HG03521 (cell line): ENCODE results near the gene NCLN.
"Not testable (repeated sequence)": the region's sequence is repeated elsewhere in the genome, so short reads cannot be mapped to it uniquely, and the experiment has no call there.

ENCODE experiments used
- ATAC-seq: cut with Tn5 transposase; IDR thresholded peaks from one replicate; pipeline ENCODE4 v1.9.1; 2021; ENCODE audit warnings: mild to moderate bottlenecking, moderate library complexity; ENCODE audit not compliant: unreplicated experiment

NCLN gene

GRCh38 chr19:3154957-3155736 lies 30.6 kb upstream of the NCLN start:
- ATAC-seq: no peak

- ATAC-seq: no peak
These were observed 28.5 kb upstream of the NCLN start for GRCh38 chr19:3157096-3157845.

GRCh38 chr19:3159565-3159964 lies 26.2 kb upstream of the NCLN start:
- no peak for ATAC-seq

- ATAC-seq: no peak
These were observed 25.5 kb upstream of the NCLN start for GRCh38 chr19:3160219-3160618.

- no peak for ATAC-seq
These were observed 24.3 kb upstream of the NCLN start for GRCh38 chr19:3161453-3161852.

- ATAC-seq: no peak
These were observed 23.1 kb upstream of the NCLN start for GRCh38 chr19:3162418-3163229.

- ATAC-seq: no peak
These were observed 22.4 kb upstream of the NCLN start for GRCh38 chr19:3163230-3163886.

- no peak for ATAC-seq
These were observed 21.8 kb upstream of the NCLN start for GRCh38 chr19:3163943-3164342.

- ATAC-seq: no peak
These were observed 18.0 kb upstream of the NCLN start for GRCh38 chr19:3167533-3168272.

- no peak for ATAC-seq
These were observed 13.6 kb upstream of the NCLN start for GRCh38 chr19:3171894-3172672.

- ATAC-seq: not testable (repeated sequence)
These were observed 13.1 kb upstream of the NCLN start for GRCh38 chr19:3172673-3173000.

GRCh38 chr19:3175781-3176714 lies 9.7 kb upstream of the NCLN start:
- ATAC-seq: no peak

GRCh38 chr19:3176715-3177501 lies 8.8 kb upstream of the NCLN start:
- no peak for ATAC-seq

- peak; percentile 35 for ATAC-seq
These were observed 7.3 kb upstream of the NCLN start, which contains the start of gene S1PR4 for GRCh38 chr19:3178377-3178972. Gene S1PR4, plus strand, starts transcription at chr19:3178769. Its CDS starts 24 bp downstream, at chr19:3178793.

- peak; percentile 6 for ATAC-seq
These were observed 6.6 kb upstream of the NCLN start for GRCh38 chr19:3178973-3179738.

GRCh38 chr19:3179739-3180293 lies 5.9 kb upstream of the NCLN start:
- no peak for ATAC-seq
